GM06990 (cell line): Measurements from ENCODE around the gene PRKG1.

Experiments
- DNase-seq: peaks from one replicate; pipeline ENCODE4 v3.0.0-alpha.2; 2011; ENCODE audit not compliant: insufficient read length; ENCODE audit errors: extremely low read depth
- H3K27me3 ChIP-seq: replicated peaks from 2 replicates; pipeline ENCODE4 v1.6.0; 2011; ENCODE audit warnings: low read length; ENCODE audit not compliant: control insufficient read depth, insufficient read depth
- H3K36me3 ChIP-seq: 2 replicates; pipeline ENCODE4 v1.5.1; 2011; ENCODE audit warnings: low read length; ENCODE audit not compliant: control insufficient read depth, insufficient read depth
- H3K4me3 ChIP-seq: replicated peaks from 2 replicates; pipeline ENCODE4 v1.5.1; 2011; ENCODE audit warnings: low read depth, mild to moderate bottlenecking, control low read depth, low read length
- TF ChIP-seq, protein P1 (sequence below): IDR thresholded peaks from 2 replicates; pipeline ENCODE4 v1.5.1; 2011; ENCODE audit warnings: low read length, control low read depth, mild to moderate bottlenecking, inconsistent platforms; ENCODE audit not compliant: insufficient read depth, poor library complexity, severe bottlenecking

Gene PRKG1

DNA sequence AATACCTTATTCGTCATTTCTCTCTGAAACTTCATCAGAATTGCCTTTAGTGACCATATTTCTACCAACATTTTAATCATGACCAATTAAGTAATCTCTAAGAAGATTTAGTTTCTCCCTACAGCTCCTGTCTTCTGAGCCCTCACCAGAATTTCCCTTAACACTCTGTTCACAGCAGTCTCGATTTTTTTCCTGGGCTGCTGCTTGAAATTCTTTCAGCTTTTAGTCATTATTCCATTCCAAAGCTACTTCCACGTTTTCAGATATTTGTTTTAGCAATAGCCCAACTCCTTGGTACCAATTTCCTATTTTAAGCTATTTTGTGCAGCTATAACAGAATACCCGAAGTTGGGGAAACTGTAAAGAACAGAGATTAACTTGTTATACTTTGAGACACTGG lies 1047.4 kb downstream of the PRKG1 start:
- H3K27me3 ChIP-seq: no peaks in the 10 kb centered on the region
- TF ChIP-seq, protein P1, sequence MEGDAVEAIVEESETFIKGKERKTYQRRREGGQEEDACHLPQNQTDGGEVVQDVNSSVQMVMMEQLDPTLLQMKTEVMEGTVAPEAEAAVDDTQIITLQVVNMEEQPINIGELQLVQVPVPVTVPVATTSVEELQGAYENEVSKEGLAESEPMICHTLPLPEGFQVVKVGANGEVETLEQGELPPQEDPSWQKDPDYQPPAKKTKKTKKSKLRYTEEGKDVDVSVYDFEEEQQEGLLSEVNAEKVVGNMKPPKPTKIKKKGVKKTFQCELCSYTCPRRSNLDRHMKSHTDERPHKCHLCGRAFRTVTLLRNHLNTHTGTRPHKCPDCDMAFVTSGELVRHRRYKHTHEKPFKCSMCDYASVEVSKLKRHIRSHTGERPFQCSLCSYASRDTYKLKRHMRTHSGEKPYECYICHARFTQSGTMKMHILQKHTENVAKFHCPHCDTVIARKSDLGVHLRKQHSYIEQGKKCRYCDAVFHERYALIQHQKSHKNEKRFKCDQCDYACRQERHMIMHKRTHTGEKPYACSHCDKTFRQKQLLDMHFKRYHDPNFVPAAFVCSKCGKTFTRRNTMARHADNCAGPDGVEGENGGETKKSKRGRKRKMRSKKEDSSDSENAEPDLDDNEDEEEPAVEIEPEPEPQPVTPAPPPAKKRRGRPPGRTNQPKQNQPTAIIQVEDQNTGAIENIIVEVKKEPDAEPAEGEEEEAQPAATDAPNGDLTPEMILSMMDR: no peak
- no peak overlapping the region for H3K4me3 ChIP-seq
- no peaks in the 10 kb centered on the region for H3K36me3 ChIP-seq
- DNase-seq: no peak

DNA sequence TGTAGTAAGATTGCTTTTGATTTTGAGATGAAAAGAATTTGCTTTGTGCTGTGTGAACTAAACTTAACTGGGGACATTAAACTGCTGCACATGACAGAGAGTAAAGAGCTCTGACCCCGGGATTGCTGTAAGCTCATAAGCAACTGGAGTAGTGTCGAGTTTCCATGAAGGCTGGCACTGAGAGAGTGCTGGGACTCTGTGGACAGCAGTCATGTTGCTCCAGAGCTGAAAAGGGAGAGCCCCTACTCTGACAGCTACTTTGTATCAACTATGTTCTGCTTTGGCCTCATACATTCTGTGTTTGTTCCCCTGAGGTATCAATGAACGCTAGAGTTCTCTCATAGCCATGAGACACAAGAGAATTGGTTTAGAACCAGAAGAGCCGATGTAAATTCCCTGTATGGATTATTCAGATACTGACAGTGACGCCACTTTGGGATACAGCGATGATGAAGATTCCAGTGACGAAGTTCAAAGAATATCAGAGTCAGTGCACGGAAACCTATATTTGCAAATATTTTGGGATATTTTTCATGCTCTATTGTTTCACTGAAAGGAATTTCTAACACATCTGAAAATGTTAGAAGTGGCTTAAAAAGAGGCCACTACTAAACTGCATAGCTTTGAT lies 1053.9 kb downstream of the PRKG1 start:
- Histone ChIP-seq H3K4me3 (no peak overlapping the region), H3K27me3 (no peaks in the 10 kb centered on the region), H3K36me3 (no peaks in the 10 kb centered on the region)
- TF ChIP-seq, protein P1: no peak
- no peak for DNase-seq

DNA sequence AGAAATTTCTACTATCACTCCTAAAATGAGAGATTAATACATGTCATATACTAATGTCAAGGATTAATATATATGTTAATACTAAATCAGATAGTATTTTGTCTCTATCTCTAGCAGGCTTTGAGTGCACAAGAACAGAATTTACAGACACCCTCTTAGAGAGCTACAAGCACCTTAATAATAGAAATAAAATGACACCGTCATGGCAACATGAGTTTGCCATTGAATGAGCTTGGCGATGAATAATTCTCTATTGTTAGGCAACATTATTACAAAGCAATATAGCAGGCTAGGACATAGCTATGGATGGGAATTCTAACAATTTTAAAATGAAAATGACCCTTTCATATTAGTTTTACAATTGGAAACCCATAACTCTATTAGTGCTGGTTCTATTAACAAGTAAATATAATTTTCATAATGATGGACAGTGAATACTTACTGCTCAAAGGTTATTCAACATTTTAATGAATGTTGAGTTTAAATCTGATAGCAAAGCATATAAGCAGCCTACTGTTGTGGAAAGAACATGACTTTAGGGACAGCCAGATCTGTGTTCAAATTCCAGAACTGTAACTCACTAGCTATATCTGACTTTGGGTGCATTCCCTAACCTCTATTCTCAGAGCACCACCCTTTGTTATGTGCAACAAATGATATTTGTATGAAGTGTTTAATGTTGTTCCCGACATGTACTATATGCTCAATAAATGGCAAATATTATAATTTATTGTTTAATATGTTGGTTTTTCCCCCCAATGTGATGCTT lies 1055.3 kb downstream of the PRKG1 start:
- H3K27me3 ChIP-seq: no peaks in the 10 kb centered on the region
- TF ChIP-seq, protein P1: no peak
- DNase-seq: no peak

DNA sequence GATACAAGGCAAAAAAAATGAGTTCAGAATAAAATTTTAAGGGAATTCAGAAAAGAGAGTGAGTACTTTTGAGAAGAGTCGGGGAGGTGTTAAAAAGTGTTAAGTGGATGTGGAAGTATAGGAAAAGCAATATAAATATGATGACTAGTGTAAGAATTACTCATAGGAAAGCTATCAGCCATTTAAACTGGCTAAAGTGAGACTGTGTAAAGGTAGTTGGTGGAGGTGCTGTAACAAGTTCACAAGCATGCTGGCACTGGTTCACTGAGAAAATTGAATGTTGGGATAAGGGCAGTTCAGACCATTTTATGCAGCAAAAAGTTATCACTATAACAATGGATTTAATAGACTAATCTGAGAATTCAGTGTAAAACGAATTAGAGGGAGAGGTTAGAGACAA lies 1060.8 kb downstream of the PRKG1 start:
- no peak for DNase-seq
- TF ChIP-seq, protein P1: no peak
- H3K27me3 ChIP-seq: no peaks in the 10 kb centered on the region
- H3K4me3 ChIP-seq: no peak overlapping the region
- H3K36me3 ChIP-seq: no peaks in the 10 kb centered on the region

More for the DNA sequence above, 1055.3 kb downstream of the PRKG1 start:
- H3K36me3 ChIP-seq: no peaks in the 10 kb centered on the region
- no peak overlapping the region for H3K4me3 ChIP-seq

DNA sequence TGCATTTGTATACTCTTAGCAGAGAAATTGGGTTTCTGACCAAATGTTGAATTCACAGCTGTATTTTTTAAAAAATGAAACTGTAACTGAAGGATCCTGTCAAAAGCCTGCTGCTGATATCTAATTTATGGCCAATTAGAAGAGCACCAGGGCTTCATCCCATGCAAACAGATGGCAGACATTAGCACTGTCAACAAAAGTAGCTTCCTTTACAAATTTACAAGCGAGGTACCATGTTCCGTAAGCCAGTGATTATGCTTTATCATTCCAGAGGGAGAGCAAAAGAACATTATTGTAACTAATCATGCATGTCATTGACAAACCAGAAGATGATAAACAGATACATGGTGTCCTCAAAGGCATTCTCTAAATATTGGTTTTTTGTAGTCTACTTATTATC lies 1062.6 kb downstream of the PRKG1 start:
- TF ChIP-seq, protein P1: no peak
- Histone ChIP-seq H3K36me3 (no peaks in the 10 kb centered on the region), H3K4me3 (no peak overlapping the region), H3K27me3 (no peaks in the 10 kb centered on the region)
- DNase-seq: no peak

DNA sequence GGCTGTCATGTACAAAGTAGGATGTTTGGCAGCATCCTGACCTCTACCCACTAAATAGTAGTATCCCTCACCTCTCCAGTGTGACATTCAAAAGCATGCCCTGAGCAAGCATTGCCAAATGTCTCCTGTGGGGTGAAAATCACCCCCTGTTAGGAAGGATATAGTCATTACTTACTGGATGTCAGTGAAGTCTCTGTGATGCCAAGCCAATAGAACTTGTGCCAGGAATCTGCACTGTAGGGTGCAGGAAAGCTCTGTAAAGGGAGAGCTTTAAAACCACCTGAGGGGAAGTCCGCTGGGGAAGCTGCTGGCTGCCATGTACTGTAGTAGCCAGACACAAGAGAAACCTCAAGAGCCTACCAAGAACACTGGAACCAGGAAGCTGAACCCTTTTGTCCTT lies 1069.1 kb downstream of the PRKG1 start:
- Histone ChIP-seq H3K27me3 (no peaks in the 10 kb centered on the region), H3K4me3 (no peak overlapping the region), H3K36me3 (no peaks in the 10 kb centered on the region)
- no peak for DNase-seq
- TF ChIP-seq, protein P1: no peak
